Upper lobe of left lung (tissue), 6 donors: ENCODE results near the gene SRPRA. TPM values are rescaled to one million over a fixed set of nuclear protein-coding genes. Genes with fewer than 3 reads are reported as not detected.

Source experiments
- ATAC-seq, 2 donors: fragments of 200-7000 bp; cut with Tn5 transposase; one replicate each; pipeline ENCODE4 v1.9.1; 2022; ENCODE audit warnings: mild to moderate bottlenecking in 2 of 2, moderate library complexity in 2 of 2; ENCODE audit not compliant: low FRiP score in 2 of 2
- DNase-seq, 2 donors: peaks; one replicate each; pipeline ENCODE4 v3.0.0-alpha.2; 2019 to 2020
- H3K27ac ChIP-seq, 4 donors: fragments of 200-600 bp; sonication (generic); one replicate each; pipeline ENCODE4 v1.5.1; 2016 to 2019
- H3K27me3 ChIP-seq, 4 donors: fragments of 200-600 bp; sonication (generic); one replicate each; pipeline ENCODE4 v1.5.1; 2017 to 2019
- H3K36me3 ChIP-seq, 4 donors: fragments of 200-600 bp; sonication (generic); one replicate each; pipeline ENCODE4 v1.5.1; 2016 to 2019
- H3K4me1 ChIP-seq, 4 donors: fragments of 200-600 bp; sonication (generic); one replicate each; pipeline ENCODE4 v1.5.1; 2018 to 2019
- H3K4me3 ChIP-seq, 4 donors: fragments of 200-600 bp; sonication (generic); one replicate each; pipeline ENCODE4 v1.5.1; 2017 to 2019; ENCODE audit warnings: mild to moderate bottlenecking in 2 of 4, moderate library complexity in 1 of 4
- H3K9me3 ChIP-seq, 4 donors: fragments of 200-600 bp; sonication (generic); one replicate each; pipeline ENCODE4 v1.5.1; 2018 to 2019
- EP300 ChIP-seq, 4 donors: sonication (generic); formaldehyde crosslinking; IDR thresholded peaks; one replicate each; pipeline ENCODE4 v1.5.1; 2017; ENCODE audit warnings: antibody characterized with exemption in 4 of 4, control low read depth in 2 of 4
- POLR2A ChIP-seq, 4 donors: fragments of 450-650 bp; IDR thresholded peaks; one replicate each; pipeline ENCODE4 v1.5.1; 2016 to 2017; ENCODE audit warnings: antibody characterized with exemption in 4 of 4, mild to moderate bottlenecking in 2 of 4
- POLR2AphosphoS5 ChIP-seq, 2 donors: sonication (generic); formaldehyde crosslinking; IDR thresholded peaks; one replicate each; pipeline ENCODE4 v1.5.1; 2017; ENCODE audit warnings: antibody characterized with exemption in 2 of 2
- WGBS, 2 donors: methylation state at CpG; one replicate each; pipeline ENCODE4 v1.1.5; 2017 to 2018; 5-methylcytosine and 5-hydroxymethylcytosine counted together
- total RNA-seq, 6 donors: library from RNA; depleted of rRNA in 4 of 6; stranded (reverse); fragments of >200 nt in 4 of 6; gene quantifications; one replicate each; pipeline versions ENCODE4 v1.1.0 to v1.2.1, GENCODE V29; 2016 to 2021
- TF ChIP-seq, protein P1 (sequence below), 6 experiments: fragments of 450-650 bp in 4 of 6; fragments of 200-600 bp in 2 of 6; sonication (generic) in 2 of 6; IDR thresholded peaks; one replicate each; pipeline ENCODE4 v1.5.1; 2016 to 2019; ENCODE audit warnings: antibody characterized with exemption in 6 of 6
- donor health status: DM: no; HTN: no; CAD: no; lungs with moderate emphysema.
- donor health status: DM: no; HTN: yes; CAD: no; lungs with severe emphysema.

Gene SRPRA
- total RNA-seq, 6 donors from 2014 or later, result 76.0 to 131 (median 113) TPM

- no peak overlapping the region for H3K27ac ChIP-seq
- H3K9me3 ChIP-seq, result no peaks in the 10 kb centered on the region
- no peaks in the 10 kb centered on the region for H3K27me3 ChIP-seq
- TF ChIP-seq EP300 (IDR thresholded peaks at IDR 0.05), result no peak
- TF ChIP-seq POLR2AphosphoS5 (IDR thresholded peaks at IDR 0.05), result no peak
- no peak for TF ChIP-seq POLR2A (IDR thresholded peaks at IDR 0.05)
- TF ChIP-seq, protein P1, sequence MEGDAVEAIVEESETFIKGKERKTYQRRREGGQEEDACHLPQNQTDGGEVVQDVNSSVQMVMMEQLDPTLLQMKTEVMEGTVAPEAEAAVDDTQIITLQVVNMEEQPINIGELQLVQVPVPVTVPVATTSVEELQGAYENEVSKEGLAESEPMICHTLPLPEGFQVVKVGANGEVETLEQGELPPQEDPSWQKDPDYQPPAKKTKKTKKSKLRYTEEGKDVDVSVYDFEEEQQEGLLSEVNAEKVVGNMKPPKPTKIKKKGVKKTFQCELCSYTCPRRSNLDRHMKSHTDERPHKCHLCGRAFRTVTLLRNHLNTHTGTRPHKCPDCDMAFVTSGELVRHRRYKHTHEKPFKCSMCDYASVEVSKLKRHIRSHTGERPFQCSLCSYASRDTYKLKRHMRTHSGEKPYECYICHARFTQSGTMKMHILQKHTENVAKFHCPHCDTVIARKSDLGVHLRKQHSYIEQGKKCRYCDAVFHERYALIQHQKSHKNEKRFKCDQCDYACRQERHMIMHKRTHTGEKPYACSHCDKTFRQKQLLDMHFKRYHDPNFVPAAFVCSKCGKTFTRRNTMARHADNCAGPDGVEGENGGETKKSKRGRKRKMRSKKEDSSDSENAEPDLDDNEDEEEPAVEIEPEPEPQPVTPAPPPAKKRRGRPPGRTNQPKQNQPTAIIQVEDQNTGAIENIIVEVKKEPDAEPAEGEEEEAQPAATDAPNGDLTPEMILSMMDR (IDR thresholded peaks at IDR 0.05), result no peak
- peaks cover 15 to 27% (median 24%) of the 10 kb centered on the region in 4 donors for H3K4me1 ChIP-seq
- ATAC-seq (no peak), DNase-seq (no peak)
- peaks cover 0 to 26% (median 0%) of the 10 kb centered on the region in 4 donors for H3K36me3 ChIP-seq
- WGBS, 2 donors, result 77 to 82% methylated on average over 4 of the region's 4 CpGs
- no peak overlapping the region for H3K4me3 ChIP-seq
Measured at GRCh38 chr11:126308271-126308671, 39.6 kb upstream of the SRPRA start.

GRCh38 chr11:126307706-126308105, 39.0 kb upstream of the SRPRA start:
- TF ChIP-seq POLR2A (IDR thresholded peaks at IDR 0.05), result no peak
- TF ChIP-seq, protein P1 (IDR thresholded peaks at IDR 0.05), result no peak
- no peak for TF ChIP-seq EP300 (IDR thresholded peaks at IDR 0.05)
- no peak for TF ChIP-seq POLR2AphosphoS5 (IDR thresholded peaks at IDR 0.05)

DNA sequence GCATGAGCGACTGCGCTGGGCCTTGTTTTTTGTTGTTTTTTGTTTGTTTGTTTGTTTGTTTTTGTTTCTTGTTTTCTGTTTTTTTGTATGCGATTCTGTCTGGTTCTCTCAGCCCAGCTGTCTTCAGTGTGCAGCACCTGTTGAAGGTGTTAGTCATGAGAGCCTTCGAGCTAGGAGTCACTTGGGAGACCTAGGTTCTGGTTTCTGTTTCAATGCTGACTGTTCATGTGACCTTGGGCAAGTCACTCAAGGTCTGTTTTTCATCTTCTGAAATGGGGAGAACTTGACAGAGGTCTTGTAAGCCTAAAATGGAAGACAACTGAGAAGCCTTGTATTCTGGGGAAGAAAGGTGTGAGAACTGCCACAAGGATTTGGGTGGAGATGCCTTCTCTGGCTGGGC, 37.0 kb upstream of the SRPRA start:
- WGBS, 2 donors, result 91 to 92% methylated on average over 4 of the region's 4 CpGs
- Histone ChIP-seq H3K27ac (no peak overlapping the region), H3K36me3 (peaks cover 0 to 20% (median 1%) of the 10 kb centered on the region in 4 donors), H3K4me1 (peaks cover 13 to 26% (median 20%) of the 10 kb centered on the region in 4 donors), H3K9me3 (no peaks in the 10 kb centered on the region), H3K27me3 (no peaks in the 10 kb centered on the region), H3K4me3 (no peak overlapping the region)
- TF ChIP-seq, protein P1 (IDR thresholded peaks at IDR 0.05), result no peak
- TF ChIP-seq POLR2A (IDR thresholded peaks at IDR 0.05) (no peak), POLR2AphosphoS5 (IDR thresholded peaks at IDR 0.05) (no peak), EP300 (IDR thresholded peaks at IDR 0.05) (no peak)
- ATAC-seq, result no peak
- DNase-seq, result no peak

More at GRCh38 chr11:126307706-126308105, 39.0 kb upstream of the SRPRA start:
- Histone ChIP-seq H3K4me1 (peaks cover 17 to 30% (median 25%) of the 10 kb centered on the region in 4 donors), H3K4me3 (no peak overlapping the region), H3K27ac (no peak overlapping the region), H3K27me3 (no peaks in the 10 kb centered on the region), H3K36me3 (peaks cover 0 to 23% (median 0%) of the 10 kb centered on the region in 4 donors), H3K9me3 (no peaks in the 10 kb centered on the region)
- ATAC-seq (no peak), DNase-seq (no peak)
- 24 to 37% methylated on average over 5 of the region's 5 CpGs for WGBS, 2 donors

DNA sequence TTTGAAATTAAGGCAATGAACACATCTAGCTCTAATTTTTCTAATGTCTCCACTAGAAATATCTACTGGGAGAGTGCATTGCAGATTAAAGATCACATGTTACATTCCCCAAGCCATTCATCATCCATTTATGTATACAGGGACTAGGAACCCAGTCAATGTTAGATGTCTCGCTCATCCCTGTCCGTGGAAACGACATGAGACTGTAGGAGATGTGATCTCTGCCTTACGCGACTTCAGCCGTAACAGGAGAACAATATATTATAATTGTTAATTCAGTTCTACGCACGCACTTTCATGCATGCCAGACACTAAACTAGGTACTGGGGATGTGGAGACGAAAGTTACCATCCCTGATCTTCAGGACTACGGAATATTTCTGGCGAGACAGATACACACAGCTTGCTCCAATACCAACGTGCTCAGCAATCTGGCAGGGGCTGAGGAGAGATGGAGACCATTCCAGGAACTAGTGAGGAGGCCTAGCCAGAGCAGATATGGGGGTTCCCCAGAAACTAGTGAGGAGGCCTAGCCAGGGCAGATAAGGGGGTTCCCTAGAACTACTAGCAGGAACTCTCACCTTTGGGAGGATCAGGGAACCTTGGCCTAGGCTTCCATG, 35.9 kb upstream of the SRPRA start:
- Histone ChIP-seq H3K4me3 (peak overlapping the region; percentile 46 to 83 (median 71)), H3K9me3 (no peaks in the 10 kb centered on the region), H3K4me1 (peaks cover 11 to 18% (median 14%) of the 10 kb centered on the region in 4 donors), H3K27ac (peak overlapping the region; percentile 81 to 96 (median 88)), H3K27me3 (no peaks in the 10 kb centered on the region), H3K36me3 (peaks cover 0 to 20% (median 2%) of the 10 kb centered on the region in 4 donors)
- TF ChIP-seq EP300 (IDR thresholded peaks at IDR 0.05) (no peak), POLR2AphosphoS5 (IDR thresholded peaks at IDR 0.05) (no peak), POLR2A (IDR thresholded peaks at IDR 0.05) (no peak)
- TF ChIP-seq, protein P1 (IDR thresholded peaks at IDR 0.05), result no peak
- WGBS, 2 donors, result 48 to 58% methylated on average over 12 of the region's 12 CpGs
- no peak for ATAC-seq
- DNase-seq, result no peak
